A673 (cell line): Measurements from ENCODE around the gene ASH1L. TPM values are rescaled to one million over a fixed set of nuclear protein-coding genes. Genes with fewer than 3 reads are reported as not detected.
A peak's percentile ranks its signal among the peaks of the same experiment; 100 is the strongest.

Source experiments
- BruUV-seq: library from RNA; stranded (reverse); fragments of 400-500 nt; replicated peaks from 2 replicates; lab custom pipeline; 2021; lab: Mats Ljungman, UMichigan
- CTCF ChIA-PET: fragments of 300-600 bp; sonication (Branson Sonifier 250); formaldehyde crosslinking; loops from one replicate; lab custom pipeline; 2022; ENCODE audit warnings: antibody characterized with exemption; lab: Charles Lee
- POLR2A ChIA-PET: fragments of 300-600 bp; sonication (Branson Sonifier 250); formaldehyde crosslinking; loops from one replicate; lab custom pipeline; 2022; ENCODE audit warnings: antibody characterized with exemption; ENCODE audit not compliant: low non-redundant PET; lab: Charles Lee
- DNase-seq: peaks from one replicate; pipeline ENCODE4 v3.0.0-alpha.2; 2015; ENCODE audit warnings: low spot score
- H3K27ac ChIP-seq: fragments of 200-600 bp; sonication (generic); 2 replicates; pipeline ENCODE4 v1.5.1; 2016; ENCODE audit warnings: mixed run types, low read depth, mild to moderate bottlenecking, mixed read lengths, antibody characterized with exemption, low read length; ENCODE audit not compliant: poor library complexity, severe bottlenecking
- H3K27me3 ChIP-seq: fragments of 200-600 bp; sonication (generic); replicated peaks from 2 replicates; pipeline ENCODE4 v1.6.1; 2017; ENCODE audit warnings: mixed run types, low read depth, mild to moderate bottlenecking, mixed read lengths, antibody characterized with exemption, low read length; ENCODE audit not compliant: insufficient read depth, poor library complexity
- H3K36me3 ChIP-seq: fragments of 200-600 bp; sonication (generic); 2 replicates; pipeline ENCODE4 v1.6.1; 2016; ENCODE audit warnings: mixed run types, mild to moderate bottlenecking, mixed read lengths, antibody characterized with exemption, low read length; ENCODE audit not compliant: insufficient read depth, poor library complexity, severe bottlenecking
- H3K4me1 ChIP-seq: fragments of 200-600 bp; sonication (generic); 2 replicates; pipeline ENCODE4 v1.6.1; 2017; ENCODE audit warnings: mixed run types, mild to moderate bottlenecking, mixed read lengths, antibody characterized with exemption, low read length; ENCODE audit not compliant: insufficient read depth, poor library complexity, severe bottlenecking
- H3K4me3 ChIP-seq: fragments of 200-600 bp; sonication (generic); 2 replicates; pipeline ENCODE4 v1.5.1; 2016; ENCODE audit warnings: low read depth, mixed run types, mild to moderate bottlenecking, mixed read lengths, low read length; ENCODE audit not compliant: poor library complexity, severe bottlenecking
- H3K9me3 ChIP-seq: fragments of 200-600 bp; sonication (generic); 2 replicates; pipeline ENCODE4 v1.6.1; 2016; ENCODE audit warnings: mixed run types, low read depth, mild to moderate bottlenecking, mixed read lengths, antibody characterized with exemption, low read length; ENCODE audit not compliant: poor library complexity, severe bottlenecking
- EZH2 ChIP-seq: fragments of 200-600 bp; sonication (generic); IDR thresholded peaks from 2 replicates; pipeline ENCODE4 v1.6.1; 2017; ENCODE audit warnings: borderline replicate concordance, low read depth, mild to moderate bottlenecking, mixed read lengths, antibody characterized with exemption, low read length; ENCODE audit not compliant: poor library complexity, severe bottlenecking
- intact Hi-C: fragments of 100-400 bp; cut with micrococcal nuclease; formaldehyde crosslinking; loops from one replicate; pipeline ENCODE4 v1.10.0; 2022; ENCODE audit not compliant: unreplicated experiment
- total RNA-seq: library from RNA; stranded (reverse); gene quantifications from 2 replicates; pipeline ENCODE4 v1.2.3, GENCODE V29; 2021
- TF ChIP-seq, protein P1 (sequence below): fragments of 300-800, 200-600 bp; sonication (generic); conservative IDR thresholded peaks from 2 replicates; pipeline ENCODE4 v1.5.1; 2017; ENCODE audit warnings: low read depth, mild to moderate bottlenecking, antibody characterized with exemption, low read length, moderate library complexity, mixed read lengths

The ASH1L gene
- total RNA-seq, 1 experiment from 2014 or later: 49.6 TPM

DNA sequence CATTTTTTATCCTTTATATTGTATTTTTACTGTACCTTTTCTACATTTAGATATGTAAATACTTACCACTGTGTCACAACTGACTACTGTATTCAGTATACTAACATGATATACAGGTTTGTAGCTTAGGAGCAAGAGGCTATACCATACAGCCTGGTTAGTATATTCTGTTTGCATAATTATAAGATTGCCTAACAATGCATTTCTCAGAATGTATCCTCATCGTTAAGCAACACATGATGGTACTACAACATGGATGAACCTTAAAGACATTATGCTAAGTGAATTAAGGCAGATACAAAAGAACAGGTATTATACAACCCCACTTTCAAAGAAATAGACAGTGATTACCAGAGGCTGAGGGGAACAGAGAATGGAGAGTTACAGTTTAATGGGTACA is 179.2 kb downstream of the ASH1L start:
- ChIA-PET POLR2A (no interaction called here), CTCF (interaction anchor here (0.6 kb wide), 1 partner anchor 51 kb away, joined by 4 read pairs; no protein-coding TSS in a partner anchor)
- no peak for DNase-seq
- TF ChIP-seq EZH2: no peak
- TF ChIP-seq, protein P1, sequence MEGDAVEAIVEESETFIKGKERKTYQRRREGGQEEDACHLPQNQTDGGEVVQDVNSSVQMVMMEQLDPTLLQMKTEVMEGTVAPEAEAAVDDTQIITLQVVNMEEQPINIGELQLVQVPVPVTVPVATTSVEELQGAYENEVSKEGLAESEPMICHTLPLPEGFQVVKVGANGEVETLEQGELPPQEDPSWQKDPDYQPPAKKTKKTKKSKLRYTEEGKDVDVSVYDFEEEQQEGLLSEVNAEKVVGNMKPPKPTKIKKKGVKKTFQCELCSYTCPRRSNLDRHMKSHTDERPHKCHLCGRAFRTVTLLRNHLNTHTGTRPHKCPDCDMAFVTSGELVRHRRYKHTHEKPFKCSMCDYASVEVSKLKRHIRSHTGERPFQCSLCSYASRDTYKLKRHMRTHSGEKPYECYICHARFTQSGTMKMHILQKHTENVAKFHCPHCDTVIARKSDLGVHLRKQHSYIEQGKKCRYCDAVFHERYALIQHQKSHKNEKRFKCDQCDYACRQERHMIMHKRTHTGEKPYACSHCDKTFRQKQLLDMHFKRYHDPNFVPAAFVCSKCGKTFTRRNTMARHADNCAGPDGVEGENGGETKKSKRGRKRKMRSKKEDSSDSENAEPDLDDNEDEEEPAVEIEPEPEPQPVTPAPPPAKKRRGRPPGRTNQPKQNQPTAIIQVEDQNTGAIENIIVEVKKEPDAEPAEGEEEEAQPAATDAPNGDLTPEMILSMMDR: no peak
- Histone ChIP-seq H3K27me3 (no peaks in the 10 kb centered on the region), H3K4me1 (no peaks in the 10 kb centered on the region), H3K9me3 (peaks cover 11% of the 10 kb centered on the region), H3K36me3 (peaks cover 20% of the 10 kb centered on the region), H3K4me3 (no peak overlapping the region), H3K27ac (no peak overlapping the region)
- intact Hi-C loops: no loop called here
- BruUV-seq: no TSS peak

DNA sequence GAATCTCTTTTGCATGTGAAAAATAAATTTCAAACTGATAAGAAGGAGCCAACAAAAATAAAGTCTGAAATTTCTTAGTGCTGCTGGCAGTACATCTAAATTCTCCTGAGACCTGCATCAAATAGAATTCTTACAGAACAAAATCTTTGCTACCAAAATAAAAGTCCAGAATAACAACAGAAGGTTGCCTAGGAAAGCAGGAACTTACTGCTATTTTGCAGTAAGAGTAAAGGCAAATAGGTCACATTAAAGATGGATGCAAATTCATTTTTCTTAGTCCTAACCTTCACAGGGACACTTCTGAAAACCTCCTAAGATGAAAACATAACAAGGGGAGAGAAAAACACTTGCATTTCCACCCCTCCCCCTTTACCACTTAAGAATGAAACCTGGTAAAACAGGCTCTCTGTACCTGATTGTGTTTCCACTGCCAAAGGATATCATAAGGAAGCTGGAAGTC is 182.9 kb downstream of the ASH1L start:
- no peaks in the 10 kb centered on the region for H3K27me3 ChIP-seq
- TF ChIP-seq, protein P1: no peak
- TF ChIP-seq EZH2: no peak
- H3K9me3 ChIP-seq: no peaks in the 10 kb centered on the region
- H3K4me3 ChIP-seq: no peak overlapping the region
- POLR2A ChIA-PET: interaction anchor here (0.6 kb wide), 1 partner anchor 273 kb away, joined by 3 read pairs; no protein-coding TSS in a partner anchor
- BruUV-seq: no TSS peak
- H3K4me1 ChIP-seq: no peaks in the 10 kb centered on the region
- intact Hi-C loops: no loop called here
- CTCF ChIA-PET: no interaction called here
- H3K27ac ChIP-seq: no peak overlapping the region
- H3K36me3 ChIP-seq: peaks cover 21% of the 10 kb centered on the region
- peak; percentile 45 for DNase-seq

DNA sequence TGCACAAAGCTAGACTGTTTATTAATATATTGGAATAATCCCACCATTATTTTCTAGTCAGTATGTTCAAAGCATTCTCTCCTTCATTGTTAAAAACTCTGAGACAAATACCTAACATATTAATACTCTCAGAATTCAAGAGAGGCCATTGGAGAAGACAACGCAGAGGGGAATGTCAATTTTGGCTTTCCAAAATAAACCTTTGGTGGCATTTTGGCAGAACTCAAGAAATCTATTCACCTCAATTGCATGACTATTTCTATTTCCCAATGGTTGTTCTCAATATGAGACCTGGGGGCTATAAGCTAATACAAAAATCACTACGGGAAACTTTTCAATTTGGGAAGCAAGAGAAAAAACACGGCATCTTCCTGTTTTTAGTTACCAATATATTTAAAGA is 183.4 kb downstream of the ASH1L start:
- ChIA-PET POLR2A (interaction anchor here (0.6 kb wide), 1 partner anchor 273 kb away, joined by 3 read pairs; no protein-coding TSS in a partner anchor), CTCF (no interaction called here)
- intact Hi-C loops: no loop called here
- Histone ChIP-seq H3K27ac (no peak overlapping the region), H3K9me3 (no peaks in the 10 kb centered on the region), H3K4me1 (no peaks in the 10 kb centered on the region), H3K36me3 (peaks cover 21% of the 10 kb centered on the region), H3K4me3 (no peak overlapping the region), H3K27me3 (no peaks in the 10 kb centered on the region)
- DNase-seq: no peak
- TF ChIP-seq, protein P1: no peak
- TF ChIP-seq EZH2: no peak
- no TSS peak for BruUV-seq
